ENCODE results near the gene ARHGAP8. TPM values are rescaled to one million over a fixed set of nuclear protein-coding genes. Genes with fewer than 3 reads are reported as not detected.

ARHGAP8 gene
- total and polyA plus RNA-seq, 10 of the 15 experiments (the other 5 are each of a cell fraction or from before 2014, with no cell fraction given) = 0.33 TPM; not detected in 9

GRCh38 chr22:44722611-44723010, 29.8 kb upstream of the ARHGAP8 start:
- Histone ChIP-seq H3K27me3 (replicated peaks in 1 of 2; ENCODE audit: control insufficient read depth in 2 of 2, insufficient read depth in 2 of 2, low read length in 1 of 2) (no peaks in the 10 kb centered on the region), H3K79me2 (ENCODE audit: control insufficient read depth, insufficient read depth, low read length) (no peaks in the 10 kb centered on the region), H3K27ac (ENCODE audit: control insufficient read depth, insufficient read depth) (no peak overlapping the region), H2AFZ (ENCODE audit: control insufficient read depth, low read depth, low read length) (no peak overlapping the region), H3K36me3 (ENCODE audit: control insufficient read depth in 2 of 2, insufficient read depth in 2 of 2, low read length in 1 of 2) (no peaks in the 10 kb centered on the region; a peak in 1 of 4 replicates), H3K9ac (ENCODE audit: control insufficient read depth, insufficient read depth, low read length) (no peak overlapping the region), H3K9me3 (replicated peaks; ENCODE audit: control insufficient read depth, insufficient read depth, low read length) (no peaks in the 10 kb centered on the region), H3K4me1 (ENCODE audit: control insufficient read depth, insufficient read depth, low read length) (peaks cover 4% of the 10 kb centered on the region), H4K20me1 (ENCODE audit: control insufficient read depth, insufficient read depth) (no peaks in the 10 kb centered on the region), H3K4me3 (no peak overlapping the region), H3K4me2 (ENCODE audit: control insufficient read depth, insufficient read depth) (no peak overlapping the region)
- RAD21 ChIA-PET (ENCODE audit: unreplicated experiment) = no interaction called here
- SMC1A ChIA-PET (ENCODE audit: uncharacterized antibody, unreplicated experiment) = no interaction called here
- ATAC-seq = no peak
- in situ Hi-C loops (cut with MboI) = no loop called here
- WGBS (ENCODE audit: insufficient coverage, insufficient replicate concordance, low lambda C conversion rate, missing lambda C conversion rate) = 53% methylated on average over 2 of the region's 2 CpGs
- TF ChIP-seq SRF (IDR thresholded peaks at IDR 0.05; ENCODE audit: low read depth in 2 of 2, low read length in 2 of 2) = peak in 1 of 2 experiments; percentile 17; a peak in 1 of 4 replicates
- TF ChIP-seq, protein P1, sequence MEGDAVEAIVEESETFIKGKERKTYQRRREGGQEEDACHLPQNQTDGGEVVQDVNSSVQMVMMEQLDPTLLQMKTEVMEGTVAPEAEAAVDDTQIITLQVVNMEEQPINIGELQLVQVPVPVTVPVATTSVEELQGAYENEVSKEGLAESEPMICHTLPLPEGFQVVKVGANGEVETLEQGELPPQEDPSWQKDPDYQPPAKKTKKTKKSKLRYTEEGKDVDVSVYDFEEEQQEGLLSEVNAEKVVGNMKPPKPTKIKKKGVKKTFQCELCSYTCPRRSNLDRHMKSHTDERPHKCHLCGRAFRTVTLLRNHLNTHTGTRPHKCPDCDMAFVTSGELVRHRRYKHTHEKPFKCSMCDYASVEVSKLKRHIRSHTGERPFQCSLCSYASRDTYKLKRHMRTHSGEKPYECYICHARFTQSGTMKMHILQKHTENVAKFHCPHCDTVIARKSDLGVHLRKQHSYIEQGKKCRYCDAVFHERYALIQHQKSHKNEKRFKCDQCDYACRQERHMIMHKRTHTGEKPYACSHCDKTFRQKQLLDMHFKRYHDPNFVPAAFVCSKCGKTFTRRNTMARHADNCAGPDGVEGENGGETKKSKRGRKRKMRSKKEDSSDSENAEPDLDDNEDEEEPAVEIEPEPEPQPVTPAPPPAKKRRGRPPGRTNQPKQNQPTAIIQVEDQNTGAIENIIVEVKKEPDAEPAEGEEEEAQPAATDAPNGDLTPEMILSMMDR (IDR thresholded peaks at IDR 0.05 in 2 of 3, conservative IDR thresholded peaks at IDR 0.05 in 1 of 3; ENCODE audit: control insufficient read depth in 2 of 3, extremely low read depth in 1 of 3, insufficient read depth in 1 of 3, low read depth in 3 of 3, low read length in 3 of 3) = no peak
- intact Hi-C loops (cut with micrococcal nuclease; ENCODE audit: unreplicated experiment) = no loop called here
- DNase-seq (ENCODE audit: low read depth, low spot score) = no peak
- POLR2A ChIA-PET = no interaction called here
- BruUV-seq (replicated peaks) = no TSS peak
- no peak for FAIRE-seq
- CTCF ChIA-PET = no interaction called here

- ChIA-PET RAD21 (ENCODE audit: unreplicated experiment) (no interaction called here), CTCF (interaction anchor here (1.6 kb wide), 1 partner anchor 12 kb away, joined by 6 read pairs; no protein-coding TSS in a partner anchor), SMC1A (ENCODE audit: uncharacterized antibody, unreplicated experiment) (no interaction called here), POLR2A (no interaction called here)
- in situ Hi-C loops (cut with MboI) = no loop called here
- H3K4me2 ChIP-seq (ENCODE audit: control insufficient read depth, insufficient read depth) = no peak overlapping the region
- FAIRE-seq = peak; percentile 18
- H3K4me1 ChIP-seq (ENCODE audit: control insufficient read depth, insufficient read depth, low read length) = no peaks in the 10 kb centered on the region
- intact Hi-C loops (cut with micrococcal nuclease; ENCODE audit: unreplicated experiment) = no loop called here
- H3K27me3 ChIP-seq (replicated peaks in 1 of 2; ENCODE audit: control insufficient read depth in 2 of 2, insufficient read depth in 2 of 2, low read length in 1 of 2) = no peaks in the 10 kb centered on the region
- H3K79me2 ChIP-seq (ENCODE audit: control insufficient read depth, insufficient read depth, low read length) = no peaks in the 10 kb centered on the region
- H3K27ac ChIP-seq (ENCODE audit: control insufficient read depth, insufficient read depth) = no peak overlapping the region
- ATAC-seq = peak; percentile 45
- no TSS peak for BruUV-seq (replicated peaks)
- no peaks in the 10 kb centered on the region; a peak in 1 of 4 replicates for H3K36me3 ChIP-seq (ENCODE audit: control insufficient read depth in 2 of 2, insufficient read depth in 2 of 2, low read length in 1 of 2)
- H3K4me3 ChIP-seq = no peak overlapping the region
- 66% methylated on average over 2 of the region's 2 CpGs for WGBS (ENCODE audit: insufficient coverage, insufficient replicate concordance, low lambda C conversion rate, missing lambda C conversion rate)
- no peaks in the 10 kb centered on the region for H4K20me1 ChIP-seq (ENCODE audit: control insufficient read depth, insufficient read depth)
- H3K9ac ChIP-seq (ENCODE audit: control insufficient read depth, insufficient read depth, low read length) = no peak overlapping the region
- 0 out of 2 replicates have a peak, but pooled peaks have one; percentile 19 for TF ChIP-seq NFYB (IDR thresholded peaks at IDR 0.05; ENCODE audit: insufficient read depth, low read depth, low read length)
- TF ChIP-seq NFYA (IDR thresholded peaks at IDR 0.05; ENCODE audit: borderline replicate concordance, low read depth, low read length) = no peak
- H3K9me3 ChIP-seq (replicated peaks; ENCODE audit: control insufficient read depth, insufficient read depth, low read length) = no peaks in the 10 kb centered on the region
- DNase-seq (ENCODE audit: low read depth, low spot score) = peak; percentile 21
- H2AFZ ChIP-seq (ENCODE audit: control insufficient read depth, low read depth, low read length) = no peak overlapping the region
Observed at GRCh38 chr22:44723801-44724200, 28.6 kb upstream of the ARHGAP8 start.

Measured in GM12878 (cell line).